Activated T-cell treated with anti-CD3 and anti-CD28 coated beads, Interleukin-2, amount 50 U/mL, for 4 hours (primary cell): ENCODE data around the gene ZFYVE28. TPM values are rescaled to one million over a fixed set of nuclear protein-coding genes. Genes with fewer than 3 reads are reported as not detected.

Experiments
- ATAC-seq, 2 donors: fragments of 200-7000 bp; cut with Tn5 transposase; one replicate each; pipeline ENCODE4 v1.10.0; 2021
- DNase-seq: peaks from one replicate; pipeline ENCODE4 v3.0.0-alpha.2; 2020
- H3K27me3 Mint-ChIP-seq: one replicate; pipeline ENCODE4 v1.8.0; 2021; ENCODE audit warnings: low read depth, mixed read lengths
- H3K36me3 Mint-ChIP-seq: one replicate; pipeline ENCODE4 v1.8.0; 2022; ENCODE audit warnings: mixed read lengths; ENCODE audit not compliant: insufficient read depth
- H3K4me1 Mint-ChIP-seq: one replicate; pipeline ENCODE4 v1.8.0; 2021; ENCODE audit warnings: low read depth, mixed read lengths
- H3K4me3 Mint-ChIP-seq: one replicate; pipeline ENCODE4 v1.8.0; 2021; ENCODE audit warnings: mild to moderate bottlenecking, moderate library complexity, mixed read lengths
- H3K9me3 Mint-ChIP-seq: one replicate; pipeline ENCODE4 v1.8.0; 2021; ENCODE audit warnings: mixed read lengths
- total RNA-seq, 3 donors: library from RNA; stranded (reverse); gene quantifications; one replicate each; pipeline ENCODE4 v1.2.1, GENCODE V29; 2021

ZFYVE28 gene
- total RNA-seq, 3 donors from 2014 or later: 7.0 to 10.1 (median 7.1) TPM

DNA sequence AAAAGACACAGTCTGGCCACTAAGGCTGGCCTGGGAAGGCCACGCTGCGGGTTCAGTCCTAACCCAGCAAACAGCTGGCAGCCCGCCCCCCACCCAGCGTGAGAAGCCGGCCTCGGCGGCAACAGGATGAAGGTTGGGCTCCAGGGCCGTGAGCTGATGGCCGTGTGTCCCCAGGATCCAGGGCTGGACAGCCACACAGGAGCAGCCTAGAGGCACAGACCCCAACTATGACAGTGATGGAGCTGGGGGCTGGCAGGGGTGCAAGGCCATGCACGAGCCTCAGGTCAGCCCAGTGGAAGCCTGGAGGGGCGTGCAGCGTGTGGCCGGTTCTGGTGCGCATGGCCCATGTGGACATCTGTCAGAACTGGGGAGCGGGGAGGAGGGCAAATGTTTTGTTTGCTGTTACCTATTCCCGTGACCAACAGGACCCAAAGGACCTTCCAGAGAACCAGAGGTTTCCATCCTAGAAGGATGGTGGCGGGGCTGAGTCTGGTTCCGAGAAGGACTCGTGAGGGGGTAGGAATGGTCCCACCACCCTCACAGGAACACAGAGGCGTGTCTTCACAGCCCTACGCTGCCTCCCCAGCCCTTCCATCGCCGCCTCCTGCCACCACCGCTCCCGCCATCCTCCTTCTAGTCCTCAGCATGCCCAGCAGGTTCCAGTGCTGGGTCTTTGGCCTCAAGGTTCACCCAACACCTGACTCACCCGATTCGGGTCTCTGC, 46.5 kb downstream of the ZFYVE28 start:
- DNase-seq (no peak), ATAC-seq (no peak)
- Mint-ChIP-seq H3K9me3 (peaks cover 5% of the 10 kb centered on the region), H3K4me1 (no peaks in the 10 kb centered on the region), H3K36me3 (peaks cover 10% of the 10 kb centered on the region), H3K4me3 (no peak overlapping the region), H3K27me3 (no peaks in the 10 kb centered on the region)

DNA sequence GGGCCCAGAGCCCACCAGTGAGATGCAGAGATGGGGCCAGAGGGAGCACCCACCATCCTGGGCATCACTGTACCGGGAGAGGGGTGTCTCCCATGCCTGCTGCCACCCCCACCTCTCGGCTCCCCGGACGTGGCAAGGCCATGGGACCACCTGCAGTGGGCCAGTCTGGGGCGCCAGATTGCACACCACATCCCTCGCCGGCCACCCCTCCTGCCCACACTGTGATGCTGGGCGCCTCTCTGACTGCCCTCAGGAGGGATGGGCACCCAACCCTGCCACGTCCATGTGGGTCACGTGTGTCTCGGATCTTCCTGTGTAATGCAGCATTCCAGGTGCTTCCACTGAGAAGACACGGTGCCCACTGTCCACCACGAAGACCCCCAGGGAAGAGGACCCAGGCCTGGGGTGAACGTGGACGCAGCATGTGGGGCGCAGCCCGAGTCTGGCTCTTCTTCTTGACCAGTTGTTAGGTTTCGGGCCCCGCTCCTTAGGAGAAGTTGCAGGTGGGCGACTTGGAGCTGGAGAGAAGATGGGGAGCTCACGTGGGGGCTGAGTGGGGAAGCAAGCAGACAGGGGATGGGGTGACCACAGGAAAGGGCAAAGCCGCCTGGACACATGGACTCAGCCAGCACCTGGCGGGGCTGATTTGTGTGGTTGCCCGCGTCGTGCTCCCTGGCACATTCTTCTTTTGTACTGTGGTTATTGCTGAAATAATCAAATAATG, 47.7 kb downstream of the ZFYVE28 start:
- Mint-ChIP-seq H3K27me3 (no peaks in the 10 kb centered on the region), H3K36me3 (peaks cover 10% of the 10 kb centered on the region), H3K4me3 (no peak overlapping the region), H3K9me3 (peaks cover 5% of the 10 kb centered on the region), H3K4me1 (no peaks in the 10 kb centered on the region)
- ATAC-seq (no peak), DNase-seq (no peak)

DNA sequence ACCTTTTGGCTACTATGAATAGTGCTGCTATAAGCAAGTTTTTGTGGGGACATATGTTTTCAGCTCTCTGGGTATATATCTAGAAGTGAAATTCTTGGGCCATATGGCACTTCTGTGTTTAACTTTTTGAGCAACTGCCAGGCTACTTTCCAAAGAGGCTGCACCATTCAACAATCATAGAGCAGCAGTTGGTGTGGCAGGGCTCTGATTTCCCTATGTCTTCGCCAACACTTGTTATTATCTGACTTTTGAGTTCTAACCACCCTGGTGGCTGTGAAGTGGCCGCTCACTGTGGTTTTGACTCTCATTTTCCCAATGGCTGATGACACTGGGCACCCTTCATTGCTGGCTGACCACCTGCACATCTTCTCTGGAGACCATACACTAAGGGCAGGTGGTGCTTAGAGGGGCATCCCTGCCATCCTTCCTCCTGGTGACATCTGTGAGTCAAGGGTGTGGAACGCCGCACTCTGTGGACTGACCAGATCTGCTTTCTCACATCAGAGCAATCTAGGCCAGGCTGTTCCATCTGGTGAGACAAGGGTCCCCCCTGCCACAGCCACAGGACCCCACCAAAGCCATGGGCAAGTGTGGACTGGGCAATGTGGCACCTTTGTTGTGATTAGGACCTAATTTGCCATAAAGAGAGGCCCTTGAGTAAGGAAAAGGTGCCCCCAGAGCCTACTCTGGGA, 49.6 kb downstream of the ZFYVE28 start:
- H3K4me3 Mint-ChIP-seq: no peak overlapping the region
- H3K9me3 Mint-ChIP-seq: peaks cover 5% of the 10 kb centered on the region
- DNase-seq (no peak), ATAC-seq (no peak)
- H3K27me3 Mint-ChIP-seq: no peaks in the 10 kb centered on the region
- peaks cover 9% of the 10 kb centered on the region for H3K36me3 Mint-ChIP-seq
- H3K4me1 Mint-ChIP-seq: peaks cover 7% of the 10 kb centered on the region

DNA sequence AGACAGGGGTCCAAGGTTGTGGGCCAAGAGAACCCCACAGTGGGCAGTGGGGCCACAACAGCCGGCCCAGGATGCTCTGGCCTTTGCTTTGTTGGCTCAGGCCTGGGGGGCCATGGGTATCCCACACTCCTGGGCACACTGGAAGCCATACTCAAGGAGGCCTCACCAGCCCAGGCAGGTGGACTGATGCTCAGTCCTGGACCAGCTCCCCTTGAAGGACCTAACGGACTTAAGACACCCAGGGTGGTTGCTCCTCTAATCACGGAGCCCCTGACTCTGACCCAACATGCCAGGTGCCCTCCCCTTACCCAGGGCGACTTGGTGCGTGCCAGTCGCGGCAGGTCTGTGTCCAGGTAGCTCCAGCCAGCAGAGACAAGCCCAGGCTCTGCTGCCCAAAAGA, 50.8 kb downstream of the ZFYVE28 start:
- H3K27me3 Mint-ChIP-seq: no peaks in the 10 kb centered on the region
- H3K9me3 Mint-ChIP-seq: peaks cover 5% of the 10 kb centered on the region
- H3K4me1 Mint-ChIP-seq: peaks cover 9% of the 10 kb centered on the region
- ATAC-seq: no peak
- H3K4me3 Mint-ChIP-seq: no peak overlapping the region
- DNase-seq: no peak
- H3K36me3 Mint-ChIP-seq: peaks cover 6% of the 10 kb centered on the region

DNA sequence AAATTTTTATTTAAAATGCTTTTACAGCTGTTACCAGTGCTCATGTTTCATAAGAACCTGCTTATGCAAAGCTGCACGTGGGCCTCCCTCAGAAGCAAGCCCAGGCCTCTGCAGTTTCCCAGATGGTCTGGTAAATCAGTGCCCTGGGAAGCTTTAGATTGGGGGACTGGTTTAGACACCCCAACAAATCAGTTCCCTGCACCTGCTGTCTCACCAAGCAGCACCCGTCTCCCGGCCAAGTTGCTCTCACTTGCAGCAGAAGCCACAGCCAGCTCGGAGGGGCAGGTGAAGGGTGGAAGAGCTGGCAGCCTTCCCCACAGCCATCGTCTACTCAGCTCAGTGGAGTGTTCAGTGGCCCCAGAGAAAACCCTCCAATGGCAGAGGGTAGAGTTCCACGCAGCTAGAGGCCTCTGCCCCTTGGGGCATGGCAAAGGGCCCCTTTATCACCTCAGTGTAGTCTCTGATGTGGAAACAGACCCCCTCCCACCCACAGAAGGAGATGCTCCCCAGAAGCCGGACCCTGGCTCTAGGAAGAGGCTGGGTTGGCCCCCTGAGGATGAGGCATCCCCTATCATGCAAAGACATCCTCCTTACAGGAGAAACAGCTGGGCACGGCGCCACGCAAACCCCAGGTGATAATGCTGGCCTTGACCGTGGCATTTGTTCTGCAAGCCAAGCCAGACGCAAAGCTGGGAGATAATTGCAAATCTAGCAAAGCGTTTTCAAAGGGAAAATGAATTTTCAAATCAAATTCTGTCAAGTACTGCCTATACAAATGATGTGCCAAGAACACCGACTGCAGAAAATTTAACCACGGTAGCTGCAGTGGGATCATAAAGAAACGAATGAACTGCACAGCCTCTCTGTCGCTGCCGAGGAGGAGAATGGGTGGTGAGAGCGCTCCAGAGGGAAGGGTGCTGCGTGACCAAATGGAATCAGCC, 51.9 kb downstream of the ZFYVE28 start:
- H3K9me3 Mint-ChIP-seq: peaks cover 5% of the 10 kb centered on the region
- H3K4me1 Mint-ChIP-seq: peaks cover 10% of the 10 kb centered on the region
- no peak for ATAC-seq
- no peaks in the 10 kb centered on the region for H3K27me3 Mint-ChIP-seq
- peaks cover 6% of the 10 kb centered on the region for H3K36me3 Mint-ChIP-seq
- no peak for DNase-seq
- H3K4me3 Mint-ChIP-seq: no peak overlapping the region

DNA sequence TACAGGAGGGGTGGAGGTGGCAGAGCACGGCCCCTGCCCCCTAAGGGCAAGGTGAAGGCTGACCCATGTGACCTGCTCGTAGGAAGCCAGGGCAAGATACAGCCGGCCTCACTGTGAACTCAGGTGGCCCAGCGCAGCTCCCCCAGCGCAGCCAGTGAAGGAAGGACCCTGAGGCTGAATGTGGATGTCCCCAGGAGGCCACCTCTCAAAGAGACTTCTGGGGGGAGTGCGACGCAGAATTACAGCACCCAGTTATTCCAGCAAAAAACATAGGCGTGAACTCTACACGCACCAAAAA, 52.6 kb downstream of the ZFYVE28 start:
- peaks cover 6% of the 10 kb centered on the region for H3K36me3 Mint-ChIP-seq
- DNase-seq (no peak), ATAC-seq (no peak)
- no peaks in the 10 kb centered on the region for H3K27me3 Mint-ChIP-seq
- H3K4me1 Mint-ChIP-seq: peaks cover 10% of the 10 kb centered on the region
- peak overlapping the region; percentile 64 for H3K4me3 Mint-ChIP-seq
- peaks cover 5% of the 10 kb centered on the region for H3K9me3 Mint-ChIP-seq

DNA sequence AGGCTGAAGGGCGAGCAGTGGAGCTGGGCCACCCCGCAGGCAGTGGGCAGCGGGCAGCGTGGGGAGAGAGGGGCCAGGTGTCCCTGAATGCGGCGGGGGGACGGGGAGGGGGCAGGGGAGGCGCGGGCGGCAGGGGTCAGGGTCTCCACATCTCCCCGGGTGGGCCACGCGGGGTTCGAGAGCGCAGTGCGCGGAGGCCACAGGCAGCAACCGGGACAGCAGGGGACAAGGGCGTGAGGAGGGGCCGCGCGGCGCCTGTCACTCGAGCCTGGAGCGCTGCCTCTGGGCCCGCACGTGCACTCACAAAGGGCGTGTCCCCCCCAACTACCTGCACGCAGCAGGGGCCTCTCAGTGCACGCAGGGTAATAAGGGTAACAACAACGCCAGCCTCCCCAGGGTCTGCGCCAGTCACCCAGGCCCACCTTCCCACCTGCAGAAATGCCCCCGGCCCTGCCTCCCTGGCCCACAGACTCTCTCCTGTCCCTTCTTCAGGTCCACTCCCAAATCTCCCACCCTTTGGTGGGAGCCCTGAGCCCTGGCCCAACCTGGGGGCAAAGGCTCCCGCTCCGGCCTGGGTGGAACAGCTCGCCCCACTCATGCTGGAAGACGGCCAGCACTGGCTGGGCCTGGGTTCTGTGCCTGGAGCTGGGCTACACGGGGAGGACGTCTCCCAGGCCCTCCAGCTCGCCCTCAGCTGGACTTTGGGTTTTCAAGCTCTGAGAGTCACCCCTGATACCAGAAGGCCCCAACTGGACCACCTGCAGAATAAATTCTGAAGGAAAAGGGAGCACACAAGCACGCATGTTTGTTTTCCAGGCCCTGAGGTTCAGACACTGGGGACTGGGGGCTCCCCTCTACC, 53.2 kb downstream of the ZFYVE28 start:
- Mint-ChIP-seq H3K27me3 (no peaks in the 10 kb centered on the region), H3K4me3 (peak overlapping the region; percentile 64), H3K9me3 (peaks cover 5% of the 10 kb centered on the region), H3K4me1 (peaks cover 10% of the 10 kb centered on the region), H3K36me3 (peaks cover 6% of the 10 kb centered on the region)
- DNase-seq (no peak), ATAC-seq (peak; percentile 21 to 41)

DNA sequence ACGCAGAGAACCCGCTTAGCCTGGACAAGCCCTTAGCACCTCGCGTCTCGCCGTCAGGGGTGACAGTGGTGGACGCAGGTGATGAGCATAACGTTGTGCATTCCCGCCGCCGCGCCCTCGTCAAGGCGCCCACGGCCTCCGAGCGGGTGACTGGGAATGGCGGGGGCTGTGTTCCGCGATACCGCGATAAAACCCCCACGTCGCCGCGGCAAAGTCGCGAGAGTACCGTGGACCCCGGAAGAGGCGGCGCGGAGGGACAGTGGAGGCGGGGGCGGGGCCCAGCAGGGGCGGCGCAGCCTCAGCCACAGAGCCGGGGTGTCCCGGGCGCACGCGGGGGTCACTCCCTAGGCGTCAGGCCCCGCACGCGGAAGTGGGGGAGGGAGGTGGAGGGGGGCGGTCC, 53.8 kb downstream of the ZFYVE28 start:
- Mint-ChIP-seq H3K27me3 (no peaks in the 10 kb centered on the region), H3K9me3 (peaks cover 5% of the 10 kb centered on the region), H3K36me3 (peaks cover 6% of the 10 kb centered on the region), H3K4me1 (peaks cover 10% of the 10 kb centered on the region), H3K4me3 (peak overlapping the region; percentile 73)
- ATAC-seq: peak; percentile 83 to 84
- DNase-seq: peak; percentile 47

DNA sequence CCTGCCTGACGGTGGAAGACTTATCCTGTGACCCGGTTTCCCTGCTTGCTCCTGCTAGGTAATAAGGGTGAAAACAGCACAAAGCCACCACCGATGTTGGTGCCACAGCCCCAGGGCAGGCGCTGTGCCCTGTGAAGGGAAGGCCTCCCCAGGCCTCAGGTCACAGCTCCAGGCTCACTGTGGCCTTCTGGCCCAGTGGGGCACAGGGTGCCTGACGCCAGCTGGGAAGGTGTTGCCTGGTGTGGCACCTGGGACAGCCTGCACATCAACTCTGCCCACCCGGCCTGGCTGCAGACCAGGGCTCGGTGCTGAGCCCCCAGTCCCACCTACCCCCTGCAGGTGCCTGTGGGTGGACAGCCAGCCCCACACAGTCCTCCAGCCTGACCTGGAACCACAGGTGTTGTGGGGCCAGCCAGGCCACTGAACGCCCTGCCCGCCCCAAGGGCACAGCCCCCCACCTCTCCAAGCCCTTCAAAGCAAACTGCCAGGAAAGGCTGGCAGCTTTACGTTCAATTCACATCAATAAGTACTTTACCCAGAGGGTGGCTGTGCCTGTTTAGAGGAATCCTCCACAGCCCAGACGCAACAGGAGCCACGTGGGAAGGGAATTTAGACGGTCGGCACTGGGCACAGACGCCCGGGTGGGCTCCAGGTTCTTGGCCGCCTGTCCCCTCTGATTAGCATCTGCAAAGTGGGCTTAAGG, 54.3 kb downstream of the ZFYVE28 start:
- ATAC-seq (peak; percentile 4 to 13), DNase-seq (no peak)
- H3K27me3 Mint-ChIP-seq: no peaks in the 10 kb centered on the region
- H3K4me1 Mint-ChIP-seq: peaks cover 10% of the 10 kb centered on the region
- peak overlapping the region; percentile 73 for H3K4me3 Mint-ChIP-seq
- H3K36me3 Mint-ChIP-seq: peaks cover 4% of the 10 kb centered on the region
- peaks cover 4% of the 10 kb centered on the region for H3K9me3 Mint-ChIP-seq

DNA sequence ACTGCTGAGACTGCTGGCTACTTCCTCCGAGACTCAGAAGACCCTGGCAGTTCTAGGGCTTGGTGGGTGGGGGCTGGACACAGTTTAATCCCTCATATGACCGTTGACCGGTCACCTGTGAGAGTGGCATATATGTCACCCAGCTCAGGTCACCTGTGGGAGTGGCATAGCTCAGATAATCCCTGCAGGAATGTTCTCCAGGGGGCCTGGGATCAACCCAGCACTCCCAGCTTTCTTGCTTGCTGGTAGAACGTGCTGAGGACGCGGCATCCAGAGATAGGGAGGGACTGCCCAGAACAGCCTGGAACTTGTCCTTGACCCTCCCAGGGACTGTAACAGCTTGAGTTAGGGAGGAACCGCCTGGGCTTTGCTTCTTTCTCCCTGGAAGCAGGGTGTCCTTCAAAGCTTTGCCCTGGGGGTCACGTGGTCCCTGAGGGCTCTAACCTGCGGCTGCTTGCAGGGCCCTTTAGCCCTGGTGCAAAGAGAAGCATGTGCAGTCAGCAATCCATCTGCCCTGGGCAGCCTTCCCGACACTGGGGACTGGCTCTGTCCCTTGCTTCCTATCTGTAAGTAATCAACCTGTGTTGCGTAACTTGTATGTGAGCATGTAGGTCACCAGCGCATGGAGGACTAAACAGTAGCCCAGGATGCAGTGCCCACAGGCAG, 55.3 kb downstream of the ZFYVE28 start:
- ATAC-seq (no peak), DNase-seq (no peak)
- Mint-ChIP-seq H3K27me3 (no peaks in the 10 kb centered on the region), H3K4me3 (no peak overlapping the region), H3K36me3 (no peaks in the 10 kb centered on the region), H3K4me1 (peaks cover 10% of the 10 kb centered on the region), H3K9me3 (no peaks in the 10 kb centered on the region)

DNA sequence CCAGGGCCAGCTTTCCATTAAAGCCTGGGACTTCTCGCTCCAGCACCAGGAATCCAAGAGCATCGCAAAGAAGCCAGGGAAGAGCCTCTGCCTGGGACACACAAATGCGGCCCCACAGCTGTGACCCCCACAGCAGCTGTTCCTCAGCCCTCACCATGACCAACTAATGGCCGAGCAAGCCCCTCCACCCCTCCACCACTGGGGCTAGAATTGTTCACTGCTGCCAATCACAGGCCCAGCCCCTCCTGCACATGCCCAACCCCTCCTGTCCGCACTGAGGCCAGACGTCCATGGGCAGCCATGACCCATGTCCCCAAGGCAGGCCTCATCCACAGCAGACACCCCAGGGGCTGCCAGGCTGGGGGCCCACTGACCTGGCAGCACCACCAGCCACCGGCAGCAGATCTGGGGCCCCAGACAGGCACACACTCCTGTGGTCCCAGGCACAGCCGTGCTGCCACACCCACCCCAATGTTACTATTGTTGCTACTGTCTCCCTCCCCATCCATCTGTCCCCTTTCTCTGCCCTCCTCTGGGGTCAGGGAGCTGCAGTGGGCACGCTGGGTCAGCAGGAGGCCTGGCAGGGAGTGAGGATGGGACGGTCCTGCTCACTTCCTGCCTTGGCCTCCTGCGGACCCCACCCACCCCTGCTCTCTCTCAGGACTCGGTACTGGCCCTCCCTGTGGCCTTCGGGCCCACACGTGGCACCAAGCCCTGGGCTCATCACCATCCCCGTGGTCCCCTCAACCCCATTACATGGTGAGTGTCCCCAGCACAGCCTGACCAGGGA, 56.0 kb downstream of the ZFYVE28 start:
- Mint-ChIP-seq H3K36me3 (no peaks in the 10 kb centered on the region), H3K4me3 (no peak overlapping the region), H3K9me3 (no peaks in the 10 kb centered on the region), H3K27me3 (no peaks in the 10 kb centered on the region), H3K4me1 (peaks cover 10% of the 10 kb centered on the region)
- ATAC-seq (no peak), DNase-seq (no peak)
